H9 (cell line): ENCODE measurements around the gene COMT. TPM values are rescaled to one million over a fixed set of nuclear protein-coding genes. Genes with fewer than 3 reads are reported as not detected.

Source experiments
- DNase-seq: peaks from one replicate; pipeline ENCODE4 v3.0.0-alpha.2; 2017
- H2AFZ ChIP-seq: one replicate; pipeline ENCODE4 v1.6.1; 2013; ENCODE audit warnings: mild to moderate bottlenecking, low read length, control low read depth, moderate library complexity
- H2AK5ac ChIP-seq: 2 replicates; pipeline ENCODE4 v1.6.1; 2013; ENCODE audit warnings: low read length, control low read depth, mixed read lengths; ENCODE audit not compliant: insufficient read length
- H2BK120ac ChIP-seq: one replicate; pipeline ENCODE4 v1.6.1; 2013; ENCODE audit warnings: low read depth, mild to moderate bottlenecking, low read length, control low read depth, inconsistent platforms; ENCODE audit not compliant: poor library complexity, severe bottlenecking
- H2BK12ac ChIP-seq: 2 replicates; pipeline ENCODE4 v1.6.1; 2013; ENCODE audit warnings: low read length, control low read depth, mixed read lengths, low read depth; ENCODE audit not compliant: insufficient read length
- H2BK15ac ChIP-seq: 2 replicates; pipeline ENCODE4 v1.6.1; 2013; ENCODE audit warnings: low read depth, low read length, control low read depth
- H2BK20ac ChIP-seq: one replicate; pipeline ENCODE4 v1.6.1; 2013; ENCODE audit warnings: low read depth, mild to moderate bottlenecking, low read length, control low read depth, inconsistent platforms; ENCODE audit not compliant: poor library complexity, severe bottlenecking
- H2BK5ac ChIP-seq: 2 replicates; pipeline ENCODE4 v1.6.1; 2013; ENCODE audit warnings: low read length, control low read depth, mixed read lengths; ENCODE audit not compliant: insufficient read length
- H3K14ac ChIP-seq: 2 replicates; pipeline ENCODE4 v1.6.1; 2013; ENCODE audit warnings: low read length, control low read depth; ENCODE audit not compliant: insufficient read depth
- H3K18ac ChIP-seq: 2 replicates; pipeline ENCODE4 v1.6.1; 2013; ENCODE audit warnings: low read depth, mild to moderate bottlenecking, mixed read lengths, low read length, control low read depth; ENCODE audit not compliant: insufficient read length
- H3K23ac ChIP-seq: 2 replicates; pipeline ENCODE4 v1.6.1; 2013; ENCODE audit warnings: low read length, control low read depth, mixed read lengths, low read depth; ENCODE audit not compliant: insufficient read length
- H3K23me2 ChIP-seq: 2 replicates; pipeline ENCODE4 v1.6.1; 2013; ENCODE audit warnings: low read depth, mild to moderate bottlenecking, mixed read lengths, low read length, control low read depth; ENCODE audit not compliant: insufficient read length, poor library complexity, severe bottlenecking
- H3K27ac ChIP-seq: 2 replicates; pipeline ENCODE4 v1.5.1; 2013; ENCODE audit warnings: low read length, control low read depth, mixed read lengths, low read depth; ENCODE audit not compliant: insufficient read length
- H3K27me3 ChIP-seq: 2 replicates; pipeline ENCODE4 v1.6.1; 2013; ENCODE audit warnings: low read length, control low read depth, inconsistent platforms; ENCODE audit not compliant: insufficient read depth
- H3K4ac ChIP-seq: 2 replicates; pipeline ENCODE4 v1.6.1; 2013; ENCODE audit warnings: low read depth, mild to moderate bottlenecking, control low read depth, inconsistent platforms, low read length, moderate library complexity
- H3K4me1 ChIP-seq: 2 replicates; pipeline ENCODE4 v1.6.1; 2013; ENCODE audit warnings: low read length, control low read depth, inconsistent platforms; ENCODE audit not compliant: insufficient read depth
- H3K4me2 ChIP-seq: 2 replicates; pipeline ENCODE4 v1.6.1; 2013; ENCODE audit warnings: low read length, control low read depth, mixed read lengths; ENCODE audit not compliant: insufficient read length, insufficient read depth
- H3K56ac ChIP-seq: 2 replicates; pipeline ENCODE4 v1.6.1; 2013; ENCODE audit warnings: low read depth, mild to moderate bottlenecking, mixed read lengths, low read length, control low read depth; ENCODE audit not compliant: insufficient read length
- H3K79me1 ChIP-seq: 2 replicates; pipeline ENCODE4 v1.6.1; 2013; ENCODE audit warnings: low read depth, mild to moderate bottlenecking, moderate library complexity, low read length, control low read depth, inconsistent platforms; ENCODE audit not compliant: insufficient read depth, poor library complexity, severe bottlenecking
- H3K79me2 ChIP-seq: 2 replicates; pipeline ENCODE4 v1.6.1; 2013; ENCODE audit warnings: low read length, control low read depth, inconsistent platforms; ENCODE audit not compliant: insufficient read depth
- H3K9ac ChIP-seq: 2 replicates; pipeline ENCODE4 v1.6.1; 2013; ENCODE audit warnings: low read length, control low read depth, mixed read lengths; ENCODE audit not compliant: insufficient read length; ENCODE audit errors: extremely low read depth
- H3K9me3 ChIP-seq: one replicate; pipeline ENCODE4 v1.6.1; 2013; ENCODE audit warnings: low read depth, low read length, inconsistent platforms; ENCODE audit not compliant: control insufficient read depth
- H3T11ph ChIP-seq: one replicate; pipeline ENCODE4 v1.6.1; 2013; ENCODE audit warnings: mild to moderate bottlenecking, low read length, control low read depth, inconsistent platforms
- H4K20me1 ChIP-seq: one replicate; pipeline ENCODE4 v1.6.1; 2013; ENCODE audit not compliant: control insufficient read depth, insufficient read length, insufficient read depth
- H4K5ac ChIP-seq: 2 replicates; pipeline ENCODE4 v1.6.1; 2013; ENCODE audit warnings: low read depth, mild to moderate bottlenecking, mixed read lengths, low read length, control low read depth; ENCODE audit not compliant: insufficient read length
- H4K8ac ChIP-seq: replicated peaks from 2 replicates; pipeline ENCODE4 v1.6.1; 2013; ENCODE audit warnings: low read length, control low read depth, mixed read lengths, low read depth; ENCODE audit not compliant: insufficient read length
- H4K91ac ChIP-seq: 2 replicates; pipeline ENCODE4 v1.6.1; 2013; ENCODE audit warnings: low read depth, mild to moderate bottlenecking, moderate library complexity, mixed read lengths, low read length, control low read depth; ENCODE audit not compliant: insufficient read length
- H3K27ac Mint-ChIP-seq, 3 experiments: 2 replicates in 2 of 3; 3 replicates in 1 of 3; pipeline ENCODE4 v1.8.0; 2020 to 2021; ENCODE audit warnings: mixed read lengths in 3 of 3, mild to moderate bottlenecking in 1 of 3, moderate library complexity in 1 of 3
- H3K27me3 Mint-ChIP-seq: 2 replicates; pipeline ENCODE4 v1.8.0; 2021; ENCODE audit warnings: low read depth, mild to moderate bottlenecking, moderate library complexity, mixed read lengths
- H3K36me3 Mint-ChIP-seq, 3 experiments: 2 replicates in 2 of 3; 3 replicates in 1 of 3; pipeline ENCODE4 v1.8.0; 2020 to 2021; ENCODE audit warnings: low read depth in 3 of 3, mixed read lengths in 3 of 3; ENCODE audit not compliant: insufficient read depth in 1 of 3
- H3K4me1 Mint-ChIP-seq, 2 experiments: 2 replicates each; pipeline ENCODE4 v1.8.0; 2020; ENCODE audit warnings: mixed read lengths in 2 of 2
- H3K4me3 Mint-ChIP-seq, 2 experiments: 2 replicates in 1 of 2; 3 replicates in 1 of 2; pipeline ENCODE4 v1.8.0; 2020 to 2021; ENCODE audit warnings: mild to moderate bottlenecking in 2 of 2, mixed read lengths in 2 of 2, moderate library complexity in 1 of 2
- H3K9me3 Mint-ChIP-seq, 2 experiments: 2 replicates in 1 of 2; 3 replicates in 1 of 2; pipeline ENCODE4 v1.8.0; 2020; ENCODE audit warnings: mild to moderate bottlenecking in 2 of 2, mixed read lengths in 2 of 2, moderate library complexity in 1 of 2
- CTCF ChIP-seq: fragments of 200-600 bp; sonication (generic); conservative IDR thresholded peaks from 3 replicates; pipeline ENCODE4 v1.8.0; 2021; ENCODE audit warnings: antibody characterized with exemption, mild to moderate bottlenecking
- WGBS: extraction: QIAGEN DNeasy Blood & Tissue Kit; methylation state at CpG from one replicate; pipeline ENCODE4 v1.1.7; 2013; ENCODE audit warnings: missing lambda C conversion rate, low lambda C conversion rate, mixed read lengths; ENCODE audit not compliant: insufficient read length; ENCODE audit errors: extremely low coverage; 5-methylcytosine and 5-hydroxymethylcytosine counted together
- total RNA-seq: library from RNA; stranded (reverse); gene quantifications from 2 replicates; pipeline ENCODE4 v1.2.1, GENCODE V29; 2021

Gene COMT
- total RNA-seq, 1 experiment from 2014 or later = 42.2 TPM

DNA sequence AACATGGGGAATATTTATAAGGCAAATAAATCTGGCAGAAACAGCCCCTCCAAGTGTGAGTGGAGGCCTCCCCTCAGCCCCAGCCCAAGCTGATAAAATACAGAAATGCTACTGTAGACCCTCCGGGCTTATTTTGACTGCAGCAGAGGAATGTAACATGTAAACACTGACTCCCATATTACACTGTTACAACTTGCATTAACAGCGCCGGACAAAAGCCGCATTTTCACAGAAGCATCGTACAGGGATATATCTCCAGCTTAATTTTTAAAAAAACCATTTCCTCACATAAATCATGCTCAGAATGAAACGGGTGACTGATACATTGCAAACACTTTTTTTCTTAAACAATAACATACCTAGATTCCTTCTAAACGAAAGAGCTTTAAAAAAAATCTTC lies 36.6 kb upstream of the COMT start:
- Histone ChIP-seq H4K91ac (no peak overlapping the region), H3K4ac (no peak overlapping the region), H3K4me1 (no peaks in the 10 kb centered on the region; the same call in 1 of the 2 replicates), H4K20me1 (no peaks in the 10 kb centered on the region), H4K5ac (no peak overlapping the region), H3K4me2 (no peak overlapping the region), H2AK5ac (no peak overlapping the region), H3K27ac (no peak overlapping the region), H2AFZ (no peak overlapping the region), H3K14ac (no peak overlapping the region), H3K23me2 (no peaks in the 10 kb centered on the region), H2BK5ac (no peak overlapping the region), H3K27me3 (no peaks in the 10 kb centered on the region), H3K79me2 (no peaks in the 10 kb centered on the region), H3K18ac (no peak overlapping the region), H2BK12ac (no peak overlapping the region), H3K9ac (no peak overlapping the region), H2BK15ac (no peak overlapping the region), H3K79me1 (no peaks in the 10 kb centered on the region), H2BK20ac (no peak overlapping the region), H3T11ph (no peak overlapping the region), H3K9me3 (no peaks in the 10 kb centered on the region), H2BK120ac (no peak overlapping the region), H3K56ac (no peak overlapping the region), H4K8ac (no peak overlapping the region), H3K23ac (no peak overlapping the region)
- H3K9me3 Mint-ChIP-seq = no peaks in the 10 kb centered on the region; a peak in 1 of 5 replicates
- no peak overlapping the region for H3K27ac Mint-ChIP-seq
- no peak for TF ChIP-seq CTCF
- no CpG with 5 or more reads among the region's 7 CpGs for WGBS
- DNase-seq = no peak
- H3K4me3 Mint-ChIP-seq = no peak overlapping the region
- H3K27me3 Mint-ChIP-seq = no peaks in the 10 kb centered on the region; the same call in 1 of the 2 replicates
- no peaks in the 10 kb centered on the region; a peak in 1 of 7 replicates for H3K36me3 Mint-ChIP-seq
- H3K4me1 Mint-ChIP-seq = peaks cover 10 to 20% of the 10 kb centered on the region in 2 experiments
